GM21825 (cell line): ENCODE results near the gene RAB26.

Experiments used
- ATAC-seq: cut with Tn5 transposase; IDR thresholded peaks from one replicate; pipeline ENCODE4 v1.9.1; 2021; ENCODE audit warnings: mild to moderate bottlenecking, moderate library complexity; ENCODE audit not compliant: unreplicated experiment

RAB26 gene

GRCh38 chr16:2159175-2159838 lies 10.9 kb downstream of the RAB26 start:
- no peak for ATAC-seq

- ATAC-seq, result no peak
These were observed 12.6 kb downstream of the RAB26 start for GRCh38 chr16:2160915-2161551.

- no peak for ATAC-seq
These were observed 13.5 kb downstream of the RAB26 start for GRCh38 chr16:2161911-2162310.

- ATAC-seq, result no peak
These were observed 14.3 kb downstream of the RAB26 start for GRCh38 chr16:2162676-2163118.

- no peak for ATAC-seq
These were observed 14.9 kb downstream of the RAB26 start for GRCh38 chr16:2163211-2163881.

GRCh38 chr16:2165861-2166260 lies 17.4 kb downstream of the RAB26 start:
- ATAC-seq, result no peak

GRCh38 chr16:2166263-2167067 lies 18.0 kb downstream of the RAB26 start:
- ATAC-seq, result no peak

GRCh38 chr16:2167068-2167638 lies 18.7 kb downstream of the RAB26 start:
- no peak for ATAC-seq

GRCh38 chr16:2170080-2170479 lies 21.7 kb downstream of the RAB26 start:
- no peak for ATAC-seq

- ATAC-seq, result no peak
These were observed 22.4 kb downstream of the RAB26 start for GRCh38 chr16:2170587-2171435.

GRCh38 chr16:2171601-2172178 lies 23.3 kb downstream of the RAB26 start:
- ATAC-seq, result no peak

- no peak for ATAC-seq
These were observed 24.4 kb downstream of the RAB26 start for GRCh38 chr16:2172688-2173335.

- ATAC-seq, result no peak
These were observed 24.9 kb downstream of the RAB26 start for GRCh38 chr16:2173366-2173765.

GRCh38 chr16:2173916-2174315 lies 25.5 kb downstream of the RAB26 start:
- no peak for ATAC-seq

- no peak for ATAC-seq
These were observed 26.1 kb downstream of the RAB26 start for GRCh38 chr16:2174396-2175131.

GRCh38 chr16:2175454-2175853 lies 27.0 kb downstream of the RAB26 start:
- ATAC-seq, result no peak

GRCh38 chr16:2176047-2176446 lies 27.6 kb downstream of the RAB26 start:
- no peak for ATAC-seq

GRCh38 chr16:2177101-2177500 lies 28.7 kb downstream of the RAB26 start:
- no peak for ATAC-seq

- no peak for ATAC-seq
These were observed 29.1 kb downstream of the RAB26 start for GRCh38 chr16:2177561-2177960.
